ENCODE measurements around the gene EIF3B.
"Not testable (repeated sequence)": the region's sequence is repeated elsewhere in the genome, so short reads cannot be mapped to it uniquely, and the experiment has no call there.

EIF3B gene

GRCh38 chr7:2369139-2369538, 14.5 kb downstream of the EIF3B start:
- peaks cover 79 to 96% of the 10 kb centered on the region in 2 donors for H3K36me3 ChIP-seq (ENCODE audit: control insufficient read depth in 1 of 2, insufficient read depth in 2 of 2, low read length in 2 of 2)

DNA sequence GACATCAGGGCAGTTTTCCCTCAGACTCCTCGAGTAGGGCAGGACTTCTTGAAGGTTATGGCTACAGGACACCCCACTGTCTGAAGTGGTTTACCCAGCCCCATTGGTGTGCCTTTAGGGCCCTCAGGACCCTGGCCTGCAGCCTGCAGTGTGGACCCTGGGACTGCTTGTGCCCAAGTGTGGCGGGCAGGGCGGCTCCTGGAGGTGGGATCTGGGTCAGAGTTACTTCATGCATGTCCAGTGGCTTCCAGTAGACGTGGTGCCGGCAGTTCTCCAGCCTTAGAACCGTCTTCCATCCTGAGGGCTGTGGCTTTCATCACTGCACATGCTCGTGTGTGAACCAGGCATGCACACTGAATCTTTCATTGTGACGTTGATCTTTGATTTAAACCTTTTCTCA, 16.7 kb downstream of the EIF3B start:
- H3K36me3 ChIP-seq (ENCODE audit: control insufficient read depth in 1 of 2, insufficient read depth in 2 of 2, low read length in 2 of 2) = peaks cover 83 to 96% of the 10 kb centered on the region in 2 donors

More at GRCh38 chr7:2369139-2369538, 14.5 kb downstream of the EIF3B start:
- no peaks in the 10 kb centered on the region for H3K27me3 ChIP-seq (ENCODE audit: low read depth, low read length)
- no peaks in the 10 kb centered on the region for H3K4me1 ChIP-seq (ENCODE audit: control insufficient read depth in 1 of 2, insufficient read depth in 2 of 2, low read length in 2 of 2)
- no peak overlapping the region for H3K27ac ChIP-seq (ENCODE audit: low read length)
- H3K9me3 ChIP-seq (ENCODE audit: control insufficient read depth in 1 of 2, low read length in 2 of 2) = no peaks in the 10 kb centered on the region
- H3K4me3 ChIP-seq (ENCODE audit: low read depth in 1 of 2, low read length in 2 of 2) = no peak overlapping the region

GRCh38 chr7:2372724-2373123, 18.1 kb downstream of the EIF3B start:
- Histone ChIP-seq H3K9me3 (ENCODE audit: control insufficient read depth in 1 of 2, low read length in 2 of 2) (no peaks in the 10 kb centered on the region), H3K36me3 (ENCODE audit: control insufficient read depth in 1 of 2, insufficient read depth in 2 of 2, low read length in 2 of 2) (peaks cover 86 to 95% of the 10 kb centered on the region in 2 donors), H3K27ac (ENCODE audit: low read length) (no peak overlapping the region), H3K27me3 (ENCODE audit: low read depth, low read length) (no peaks in the 10 kb centered on the region), H3K4me3 (ENCODE audit: low read depth in 1 of 2, low read length in 2 of 2) (no peak overlapping the region), H3K4me1 (ENCODE audit: control insufficient read depth in 1 of 2, insufficient read depth in 2 of 2, low read length in 2 of 2) (no peaks in the 10 kb centered on the region)

More for the DNA sequence above, 16.7 kb downstream of the EIF3B start:
- H3K27me3 ChIP-seq (ENCODE audit: low read depth, low read length) = no peaks in the 10 kb centered on the region
- H3K27ac ChIP-seq (ENCODE audit: low read length) = no peak overlapping the region
- no peaks in the 10 kb centered on the region for H3K4me1 ChIP-seq (ENCODE audit: control insufficient read depth in 1 of 2, insufficient read depth in 2 of 2, low read length in 2 of 2)
- H3K9me3 ChIP-seq (ENCODE audit: control insufficient read depth in 1 of 2, low read length in 2 of 2) = no peaks in the 10 kb centered on the region
- no peak overlapping the region for H3K4me3 ChIP-seq (ENCODE audit: low read depth in 1 of 2, low read length in 2 of 2)

DNA sequence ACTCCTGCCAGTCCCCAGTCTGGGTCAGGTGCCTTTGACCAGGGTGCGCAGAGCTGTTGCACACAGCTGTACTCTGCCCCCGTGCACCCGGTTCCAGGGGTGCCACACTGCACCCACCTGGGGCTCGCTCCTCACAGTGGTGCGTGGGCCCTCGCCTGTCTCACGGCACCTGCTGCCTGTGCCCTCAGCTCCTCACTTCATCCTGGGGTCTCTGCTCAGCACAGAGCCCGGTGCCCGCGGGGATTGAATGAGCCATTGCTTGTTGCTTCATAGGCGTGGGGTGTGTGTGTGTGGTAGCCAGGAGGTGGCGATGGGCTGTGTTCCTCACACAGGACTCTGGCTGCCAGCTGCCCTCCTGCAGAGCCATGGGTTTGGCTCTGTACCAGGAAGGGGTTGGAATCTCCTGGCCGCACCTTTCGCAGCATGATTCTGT, 18.5 kb downstream of the EIF3B start:
- H3K27ac ChIP-seq (ENCODE audit: low read length) = no peak overlapping the region

DNA sequence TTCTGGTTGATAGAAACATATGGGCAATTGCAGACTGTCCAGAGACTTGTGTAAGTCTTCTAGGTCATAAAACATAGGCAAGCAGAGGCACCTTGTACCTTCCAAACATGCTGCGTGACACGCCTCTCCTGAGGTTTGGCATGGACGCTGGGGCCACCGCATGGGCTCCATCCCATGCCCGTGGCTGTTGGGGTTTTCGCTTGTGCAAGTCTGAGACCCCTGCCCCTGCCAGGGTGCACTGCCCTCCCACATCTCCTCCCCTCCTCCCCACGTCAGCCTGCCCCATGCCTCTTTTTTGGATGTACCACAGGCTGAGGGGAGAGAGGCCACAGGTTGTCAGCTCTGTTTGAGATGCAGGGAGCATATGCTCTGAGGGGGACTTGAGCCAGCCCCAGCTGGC, 19.0 kb downstream of the EIF3B start:
- Histone ChIP-seq H3K27me3 (ENCODE audit: low read depth, low read length) (no peaks in the 10 kb centered on the region), H3K4me1 (ENCODE audit: control insufficient read depth in 1 of 2, insufficient read depth in 2 of 2, low read length in 2 of 2) (no peaks in the 10 kb centered on the region), H3K4me3 (ENCODE audit: low read depth in 1 of 2, low read length in 2 of 2) (no peak overlapping the region), H3K9me3 (ENCODE audit: control insufficient read depth in 1 of 2, low read length in 2 of 2) (no peaks in the 10 kb centered on the region), H3K27ac (ENCODE audit: low read length) (no peak overlapping the region), H3K36me3 (ENCODE audit: control insufficient read depth in 1 of 2, insufficient read depth in 2 of 2, low read length in 2 of 2) (peaks cover 85 to 91% of the 10 kb centered on the region in 2 donors)

More for the DNA sequence above, 18.5 kb downstream of the EIF3B start:
- Histone ChIP-seq H3K36me3 (ENCODE audit: control insufficient read depth in 1 of 2, insufficient read depth in 2 of 2, low read length in 2 of 2) (peaks cover 86 to 91% of the 10 kb centered on the region in 2 donors), H3K4me1 (ENCODE audit: control insufficient read depth in 1 of 2, insufficient read depth in 2 of 2, low read length in 2 of 2) (no peaks in the 10 kb centered on the region), H3K9me3 (ENCODE audit: control insufficient read depth in 1 of 2, low read length in 2 of 2) (no peaks in the 10 kb centered on the region), H3K4me3 (ENCODE audit: low read depth in 1 of 2, low read length in 2 of 2) (no peak overlapping the region), H3K27me3 (ENCODE audit: low read depth, low read length) (no peaks in the 10 kb centered on the region)

GRCh38 chr7:2374401-2374800, 19.8 kb downstream of the EIF3B start:
- H3K9me3 ChIP-seq (ENCODE audit: control insufficient read depth in 1 of 2, low read length in 2 of 2) = no peaks in the 10 kb centered on the region
- H3K36me3 ChIP-seq (ENCODE audit: control insufficient read depth in 1 of 2, insufficient read depth in 2 of 2, low read length in 2 of 2) = peaks cover 85 to 91% of the 10 kb centered on the region in 2 donors
- H3K27me3 ChIP-seq (ENCODE audit: low read depth, low read length) = no peaks in the 10 kb centered on the region
- H3K4me3 ChIP-seq (ENCODE audit: low read depth in 1 of 2, low read length in 2 of 2) = no peak overlapping the region
- H3K4me1 ChIP-seq (ENCODE audit: control insufficient read depth in 1 of 2, insufficient read depth in 2 of 2, low read length in 2 of 2) = no peaks in the 10 kb centered on the region
- H3K27ac ChIP-seq (ENCODE audit: low read length) = no peak overlapping the region

- Histone ChIP-seq H3K36me3 (ENCODE audit: control insufficient read depth in 1 of 2, insufficient read depth in 2 of 2, low read length in 2 of 2) (peaks cover 84 to 92% of the 10 kb centered on the region in 2 donors), H3K9me3 (ENCODE audit: control insufficient read depth in 1 of 2, low read length in 2 of 2) (no peaks in the 10 kb centered on the region), H3K27ac (ENCODE audit: low read length) (no peak overlapping the region), H3K4me3 (ENCODE audit: low read depth in 1 of 2, low read length in 2 of 2) (no peak overlapping the region), H3K4me1 (ENCODE audit: control insufficient read depth in 1 of 2, insufficient read depth in 2 of 2, low read length in 2 of 2) (no peaks in the 10 kb centered on the region), H3K27me3 (ENCODE audit: low read depth, low read length) (no peaks in the 10 kb centered on the region)
These were observed 20.5 kb downstream of the EIF3B start for GRCh38 chr7:2374830-2375728.

DNA sequence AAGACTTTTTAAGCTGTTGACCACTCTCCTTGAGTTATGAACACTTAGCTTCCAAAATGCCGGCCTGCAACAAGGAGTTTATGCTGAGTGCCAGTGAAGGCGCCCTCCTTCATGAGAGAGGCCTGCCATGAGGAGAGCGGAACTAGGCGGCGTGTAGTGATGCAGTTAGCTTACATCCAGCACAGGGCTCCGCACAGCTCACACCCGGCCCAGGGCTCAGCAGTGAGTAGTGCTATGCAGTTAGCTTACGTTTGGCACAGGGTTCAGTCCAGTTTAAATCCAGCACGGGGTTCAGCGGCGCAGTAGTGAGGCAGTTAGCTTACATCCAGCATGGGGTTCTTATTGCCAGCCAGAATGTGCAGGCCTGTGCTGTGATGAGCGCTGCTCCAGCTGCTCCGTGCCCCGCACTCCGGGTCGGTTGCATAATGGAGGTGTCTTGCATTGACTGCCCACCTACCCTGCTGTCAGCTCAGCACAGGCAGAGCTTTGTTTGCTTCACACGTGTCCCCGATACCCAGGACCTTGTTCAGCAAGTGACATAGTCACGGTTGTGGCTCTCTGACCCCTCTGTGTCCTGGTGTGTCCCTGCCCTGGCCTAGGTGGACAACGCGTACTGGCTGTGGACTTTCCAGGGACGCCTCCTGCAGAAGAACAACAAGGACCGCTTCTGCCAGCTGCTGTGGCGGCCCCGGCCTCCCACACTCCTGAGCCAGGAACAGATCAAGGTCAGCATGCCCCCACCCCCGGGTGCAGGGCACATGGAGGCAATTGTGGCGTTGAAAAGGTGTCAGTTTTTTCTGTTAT, 21.9 kb downstream of the EIF3B start:
- H3K27me3 ChIP-seq (ENCODE audit: low read depth, low read length) = no peaks in the 10 kb centered on the region
- H3K4me3 ChIP-seq (ENCODE audit: low read depth in 1 of 2, low read length in 2 of 2) = no peak overlapping the region
- peaks cover 72 to 94% of the 10 kb centered on the region in 2 donors for H3K36me3 ChIP-seq (ENCODE audit: control insufficient read depth in 1 of 2, insufficient read depth in 2 of 2, low read length in 2 of 2)
- no peak overlapping the region for H3K27ac ChIP-seq (ENCODE audit: low read length)
- H3K9me3 ChIP-seq (ENCODE audit: control insufficient read depth in 1 of 2, low read length in 2 of 2) = no peaks in the 10 kb centered on the region
- H3K4me1 ChIP-seq (ENCODE audit: control insufficient read depth in 1 of 2, insufficient read depth in 2 of 2, low read length in 2 of 2) = no peaks in the 10 kb centered on the region

GRCh38 chr7:2377492-2377891, 22.9 kb downstream of the EIF3B start:
- H3K4me1 ChIP-seq (ENCODE audit: control insufficient read depth in 1 of 2, insufficient read depth in 2 of 2, low read length in 2 of 2); H3K4me3 ChIP-seq (ENCODE audit: low read depth in 1 of 2, low read length in 2 of 2); H3K27ac ChIP-seq (ENCODE audit: low read length); H3K27me3 ChIP-seq (ENCODE audit: low read depth, low read length); H3K9me3 ChIP-seq (ENCODE audit: control insufficient read depth in 1 of 2, low read length in 2 of 2): not testable (repeated sequence)
- H3K36me3 ChIP-seq (ENCODE audit: control insufficient read depth in 1 of 2, insufficient read depth in 2 of 2, low read length in 2 of 2) = peaks cover 63 to 93% of the 10 kb centered on the region in 2 donors

DNA sequence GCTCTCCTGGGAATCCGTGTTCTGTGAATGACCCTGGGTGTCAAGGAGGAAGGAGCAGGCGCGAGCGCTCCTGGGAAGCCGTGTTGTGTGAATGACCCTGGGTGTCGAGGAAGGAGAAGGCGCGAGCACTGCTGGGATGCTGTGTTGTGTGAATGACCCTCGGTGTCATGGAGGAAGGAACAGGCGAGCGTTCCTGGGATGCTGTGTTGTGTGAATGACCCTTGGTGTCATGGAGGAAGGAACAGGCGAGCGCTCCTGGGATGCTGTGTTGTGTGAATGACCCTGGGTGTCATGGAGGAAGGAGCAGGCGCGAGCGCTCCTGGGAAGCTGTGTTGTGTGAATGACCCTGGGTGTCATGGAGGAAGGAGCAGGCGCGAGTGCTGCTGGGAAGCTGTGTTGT, 23.5 kb downstream of the EIF3B start:
- not testable (repeated sequence) for H3K9me3 ChIP-seq (ENCODE audit: control insufficient read depth in 1 of 2, low read length in 2 of 2); H3K27me3 ChIP-seq (ENCODE audit: low read depth, low read length); H3K4me1 ChIP-seq (ENCODE audit: control insufficient read depth in 1 of 2, insufficient read depth in 2 of 2, low read length in 2 of 2); H3K4me3 ChIP-seq (ENCODE audit: low read depth in 1 of 2, low read length in 2 of 2); H3K27ac ChIP-seq (ENCODE audit: low read length)
- H3K36me3 ChIP-seq (ENCODE audit: control insufficient read depth in 1 of 2, insufficient read depth in 2 of 2, low read length in 2 of 2) = peaks cover 56 to 89% of the 10 kb centered on the region in 2 donors

DNA sequence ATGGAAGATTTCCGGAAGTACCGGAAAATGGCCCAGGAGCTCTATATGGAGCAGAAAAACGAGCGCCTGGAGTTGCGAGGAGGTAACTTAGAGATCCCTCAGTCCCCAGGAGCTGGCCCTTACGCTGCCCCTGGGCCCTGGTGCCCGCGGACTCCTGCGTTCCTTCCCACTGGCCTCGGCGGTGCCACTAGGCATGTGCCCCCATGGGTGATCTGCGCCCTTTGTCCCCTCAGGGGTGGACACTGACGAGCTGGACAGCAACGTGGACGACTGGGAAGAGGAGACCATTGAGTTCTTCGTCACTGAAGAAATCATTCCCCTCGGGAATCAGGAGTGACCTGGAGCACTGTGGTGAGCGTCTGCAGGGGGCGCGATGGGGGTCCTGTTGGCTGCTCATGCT, 24.5 kb downstream of the EIF3B start:
- Histone ChIP-seq H3K9me3 (ENCODE audit: control insufficient read depth in 1 of 2, low read length in 2 of 2) (no peaks in the 10 kb centered on the region), H3K27ac (ENCODE audit: low read length) (no peak overlapping the region), H3K36me3 (ENCODE audit: control insufficient read depth in 1 of 2, insufficient read depth in 2 of 2, low read length in 2 of 2) (peaks cover 47 to 79% of the 10 kb centered on the region in 2 donors), H3K4me1 (ENCODE audit: control insufficient read depth in 1 of 2, insufficient read depth in 2 of 2, low read length in 2 of 2) (no peaks in the 10 kb centered on the region), H3K4me3 (ENCODE audit: low read depth in 1 of 2, low read length in 2 of 2) (no peak overlapping the region), H3K27me3 (ENCODE audit: low read depth, low read length) (no peaks in the 10 kb centered on the region)

Data from muscle layer of duodenum (tissue), 2 donors.